ENCODE data around the gene MPL.

DNA sequence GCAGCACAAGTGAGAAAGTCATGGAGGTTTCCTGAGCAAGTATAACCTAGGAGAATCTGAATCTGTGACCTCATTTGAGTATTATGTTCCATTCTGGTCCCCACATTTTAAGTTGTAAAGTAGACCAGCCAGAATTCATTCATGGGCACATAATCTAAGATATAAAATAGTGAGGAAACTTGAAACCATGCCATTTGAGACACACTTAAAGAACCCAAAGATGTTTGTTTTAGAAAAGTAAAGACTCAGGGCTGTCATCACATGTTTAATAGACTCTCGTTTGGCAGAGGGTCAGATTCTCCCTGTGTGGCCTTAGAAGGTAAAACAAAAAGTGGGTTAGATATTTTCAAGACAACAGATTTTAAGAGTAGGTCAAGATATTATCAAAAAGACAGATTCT lies 58.4 kb downstream of the MPL start:
- TF ChIP-seq CTCF (IDR thresholded peaks at IDR 0.05; ENCODE audit: insufficient read depth, low read depth, low read length) (no peak), EZH2 (IDR thresholded peaks at IDR 0.05; ENCODE audit: insufficient read depth, low read length) (no peak)

Data from astrocyte (in vitro differentiated cells and primary cell).